Vagina (tissue), 2 donors: ENCODE data around the gene BCOR.

Source experiments
- CTCF ChIP-seq, 3 experiments: fragments of 450-650 bp in 2 of 3; fragments of 200-600 bp in 1 of 3; sonication (generic) in 1 of 3; IDR thresholded peaks; one replicate each; pipeline ENCODE4 v1.5.1; 2017 to 2019; ENCODE audit warnings: antibody characterized with exemption in 3 of 3, mild to moderate bottlenecking in 2 of 3, moderate library complexity in 2 of 3
- POLR2A ChIP-seq, 2 donors: fragments of 450-650 bp; IDR thresholded peaks; one replicate each; pipeline ENCODE4 v1.6.1; 2017; ENCODE audit warnings: antibody characterized with exemption in 2 of 2, mild to moderate bottlenecking in 2 of 2, moderate library complexity in 2 of 2
- POLR2AphosphoS5 ChIP-seq, 2 donors: sonication (generic); formaldehyde crosslinking; IDR thresholded peaks; one replicate each; pipeline ENCODE4 v1.9.0; 2017; ENCODE audit warnings: antibody characterized with exemption in 2 of 2, mild to moderate bottlenecking in 2 of 2, low read depth in 1 of 2; ENCODE audit not compliant: insufficient read depth in 1 of 2

GRCh38 chrX:40065296-40066046 is 32.3 kb downstream of the BCOR start:
- TF ChIP-seq CTCF (IDR thresholded peaks at IDR 0.05) (no peak), POLR2AphosphoS5 (IDR thresholded peaks at IDR 0.05; ENCODE audit: insufficient read depth in 1 of 2, low read depth in 1 of 2) (no peak), POLR2A (IDR thresholded peaks at IDR 0.05) (no peak)
